ENCODE results near the gene A1BG.
"Not testable (repeated sequence)": the region's sequence is repeated elsewhere in the genome, so short reads cannot be mapped to it uniquely, and the experiment has no call there.

Gene A1BG

DNA sequence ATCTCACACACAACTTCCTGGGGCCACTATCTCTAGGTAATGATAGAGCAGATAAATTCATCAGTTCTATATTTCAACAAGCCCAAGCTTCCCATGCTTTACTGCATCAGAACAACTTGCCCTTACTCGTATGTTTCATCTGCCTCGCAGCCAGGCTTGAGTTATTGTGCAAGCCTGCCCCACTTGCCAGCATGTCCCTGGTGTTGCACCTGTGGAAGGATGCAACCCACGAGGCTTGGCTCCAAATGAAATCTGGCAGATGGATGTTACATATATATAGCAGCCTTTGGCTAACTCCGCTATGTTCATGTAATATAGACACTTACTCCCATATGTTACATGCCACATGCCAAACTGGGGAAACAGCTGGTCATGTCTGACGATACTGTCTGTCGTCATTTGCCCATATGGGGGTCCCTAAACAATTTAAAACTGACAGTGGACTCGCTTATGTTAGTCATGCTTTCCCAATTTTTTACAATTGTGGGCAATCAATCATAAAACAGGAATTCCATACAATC, 41.9 kb downstream of the A1BG start:
- no peaks in the 10 kb centered on the region for H3K27me3 ChIP-seq (ENCODE audit: low read length)
- H3K79me2 ChIP-seq (ENCODE audit: insufficient read depth, low read length) = peaks cover 30% of the 10 kb centered on the region
- peaks cover 40% of the 10 kb centered on the region for H3K36me3 ChIP-seq (ENCODE audit: low read length)
- H3K4me3 ChIP-seq (ENCODE audit: insufficient read depth, low read length, poor library complexity, severe bottlenecking) = no peak overlapping the region
- no peak for TF ChIP-seq EZH2phosphoT487 (conservative IDR thresholded peaks at IDR 0.05; ENCODE audit: low read length)
- TF ChIP-seq, protein P1, sequence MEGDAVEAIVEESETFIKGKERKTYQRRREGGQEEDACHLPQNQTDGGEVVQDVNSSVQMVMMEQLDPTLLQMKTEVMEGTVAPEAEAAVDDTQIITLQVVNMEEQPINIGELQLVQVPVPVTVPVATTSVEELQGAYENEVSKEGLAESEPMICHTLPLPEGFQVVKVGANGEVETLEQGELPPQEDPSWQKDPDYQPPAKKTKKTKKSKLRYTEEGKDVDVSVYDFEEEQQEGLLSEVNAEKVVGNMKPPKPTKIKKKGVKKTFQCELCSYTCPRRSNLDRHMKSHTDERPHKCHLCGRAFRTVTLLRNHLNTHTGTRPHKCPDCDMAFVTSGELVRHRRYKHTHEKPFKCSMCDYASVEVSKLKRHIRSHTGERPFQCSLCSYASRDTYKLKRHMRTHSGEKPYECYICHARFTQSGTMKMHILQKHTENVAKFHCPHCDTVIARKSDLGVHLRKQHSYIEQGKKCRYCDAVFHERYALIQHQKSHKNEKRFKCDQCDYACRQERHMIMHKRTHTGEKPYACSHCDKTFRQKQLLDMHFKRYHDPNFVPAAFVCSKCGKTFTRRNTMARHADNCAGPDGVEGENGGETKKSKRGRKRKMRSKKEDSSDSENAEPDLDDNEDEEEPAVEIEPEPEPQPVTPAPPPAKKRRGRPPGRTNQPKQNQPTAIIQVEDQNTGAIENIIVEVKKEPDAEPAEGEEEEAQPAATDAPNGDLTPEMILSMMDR (IDR thresholded peaks at IDR 0.05; ENCODE audit: insufficient read depth, low read length, poor library complexity, severe bottlenecking) = no peak
- peaks cover 2% of the 10 kb centered on the region; the same call in 1 of the 2 replicates for H4K20me1 ChIP-seq (ENCODE audit: low read depth, low read length)
- H3K9ac ChIP-seq (ENCODE audit: low read length) = no peak overlapping the region
- H3K27ac ChIP-seq (ENCODE audit: low read depth, low read length) = no peak overlapping the region
- H3K4me2 ChIP-seq (ENCODE audit: low read depth, low read length, poor library complexity, severe bottlenecking) = no peak overlapping the region
- no peaks in the 10 kb centered on the region for H3F3A ChIP-seq (ENCODE audit: insufficient read depth)
- no peaks in the 10 kb centered on the region for H3K9me2 ChIP-seq (replicated peaks; ENCODE audit: insufficient read depth, low read length)
- no peaks in the 10 kb centered on the region for H3K9me3 ChIP-seq (ENCODE audit: insufficient read depth, low read length)
- no peak overlapping the region for H2AFZ ChIP-seq (ENCODE audit: low read depth, low read length, severe bottlenecking)

DNA sequence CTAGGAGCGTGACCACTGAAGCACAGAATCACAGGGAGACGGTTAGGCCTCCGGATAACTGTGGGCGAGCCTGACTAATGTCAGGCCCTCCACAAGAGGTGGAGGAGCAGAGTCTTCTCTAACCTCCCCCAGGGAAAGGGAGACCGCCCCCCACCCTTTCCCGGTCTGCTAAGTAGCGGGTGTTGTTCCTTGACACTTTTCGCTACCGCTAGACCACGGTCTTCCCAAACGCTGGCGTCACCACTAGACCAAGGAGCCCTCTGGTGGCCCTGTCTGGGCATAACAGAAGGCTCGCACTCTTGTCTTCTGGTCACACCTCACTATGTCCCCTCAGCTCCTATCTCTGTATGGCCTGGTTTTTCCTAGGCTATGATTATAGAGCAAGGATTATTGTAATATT, 42.6 kb downstream of the A1BG start:
- not testable (repeated sequence) for H4K20me1 ChIP-seq (ENCODE audit: low read depth, low read length); H3K4me2 ChIP-seq (ENCODE audit: low read depth, low read length, poor library complexity, severe bottlenecking); H3F3A ChIP-seq (ENCODE audit: insufficient read depth); H3K9me2 ChIP-seq (replicated peaks; ENCODE audit: insufficient read depth, low read length); H3K9ac ChIP-seq (ENCODE audit: low read length); H3K4me3 ChIP-seq (ENCODE audit: insufficient read depth, low read length, poor library complexity, severe bottlenecking); H3K27ac ChIP-seq (ENCODE audit: low read depth, low read length); H2AFZ ChIP-seq (ENCODE audit: low read depth, low read length, severe bottlenecking); H3K27me3 ChIP-seq (ENCODE audit: low read length); H3K9me3 ChIP-seq (ENCODE audit: insufficient read depth, low read length)
- Histone ChIP-seq H3K79me2 (ENCODE audit: insufficient read depth, low read length) (peaks cover 38% of the 10 kb centered on the region), H3K36me3 (ENCODE audit: low read length) (peaks cover 42% of the 10 kb centered on the region)

DNA sequence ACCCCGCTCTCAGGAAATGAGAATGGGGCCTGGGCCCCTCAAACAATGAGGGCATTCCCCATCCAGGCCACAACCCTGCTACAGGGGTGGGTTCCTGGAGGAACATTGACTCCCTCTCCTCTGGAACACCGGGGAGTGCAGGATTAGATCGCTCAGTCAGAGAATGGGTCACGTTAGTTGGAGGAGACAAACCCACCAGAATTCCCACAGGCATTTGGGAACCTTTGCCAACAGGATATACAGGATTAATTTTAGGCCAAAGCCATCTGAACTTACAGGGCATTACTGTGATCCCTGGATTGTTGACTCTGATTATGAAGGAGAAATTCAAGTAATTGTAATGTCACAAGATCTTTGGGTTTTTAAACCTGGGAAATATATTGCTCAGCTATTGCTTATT, 45.6 kb downstream of the A1BG start:
- H3F3A ChIP-seq (ENCODE audit: insufficient read depth) = peaks cover 8% of the 10 kb centered on the region; the same call in 1 of the 2 replicates
- H3K27me3 ChIP-seq (ENCODE audit: low read length) = no peaks in the 10 kb centered on the region
- H3K9me3 ChIP-seq (ENCODE audit: insufficient read depth, low read length) = no peaks in the 10 kb centered on the region
- H3K9me2 ChIP-seq (replicated peaks; ENCODE audit: insufficient read depth, low read length) = no peaks in the 10 kb centered on the region
- H3K36me3 ChIP-seq (ENCODE audit: low read length) = peaks cover 35% of the 10 kb centered on the region
- no peak overlapping the region for H3K9ac ChIP-seq (ENCODE audit: low read length)
- H4K20me1 ChIP-seq (ENCODE audit: low read depth, low read length) = peaks cover 2% of the 10 kb centered on the region; the same call in 1 of the 2 replicates
- H3K79me2 ChIP-seq (ENCODE audit: insufficient read depth, low read length) = peaks cover 51% of the 10 kb centered on the region
- TF ChIP-seq, protein P1 (IDR thresholded peaks at IDR 0.05; ENCODE audit: insufficient read depth, low read length, poor library complexity, severe bottlenecking) = no peak
- TF ChIP-seq EZH2phosphoT487 (conservative IDR thresholded peaks at IDR 0.05; ENCODE audit: low read length) = no peak
- no peak overlapping the region for H3K4me3 ChIP-seq (ENCODE audit: insufficient read depth, low read length, poor library complexity, severe bottlenecking)
- H3K27ac ChIP-seq (ENCODE audit: low read depth, low read length) = no peak overlapping the region
- no peak overlapping the region for H2AFZ ChIP-seq (ENCODE audit: low read depth, low read length, severe bottlenecking)
- H3K4me2 ChIP-seq (ENCODE audit: low read depth, low read length, poor library complexity, severe bottlenecking) = no peak overlapping the region

DNA sequence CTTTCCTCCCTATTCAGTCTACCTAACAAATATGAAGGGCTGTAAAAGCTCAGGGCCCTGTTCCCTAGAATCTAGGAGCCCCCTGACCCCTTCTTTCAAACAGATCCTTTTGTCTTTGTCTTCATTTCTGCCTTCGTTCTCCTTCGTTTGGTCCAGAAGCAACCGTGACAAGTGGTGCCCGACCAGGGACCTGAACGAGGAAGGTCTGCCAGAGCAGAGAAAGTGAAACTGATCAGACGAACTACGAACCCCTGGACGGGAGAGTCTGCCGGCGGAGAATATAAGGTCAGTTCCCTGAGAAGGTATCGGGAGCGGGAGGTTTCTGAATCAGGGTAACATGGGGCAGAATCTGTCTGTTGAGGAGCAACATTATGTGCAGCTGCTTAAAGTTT, 47.4 kb downstream of the A1BG start:
- Histone ChIP-seq H3K27me3 (ENCODE audit: low read length) (no peaks in the 10 kb centered on the region), H3K36me3 (ENCODE audit: low read length) (peaks cover 24% of the 10 kb centered on the region), H3K79me2 (ENCODE audit: insufficient read depth, low read length) (peaks cover 41% of the 10 kb centered on the region), H2AFZ (ENCODE audit: low read depth, low read length, severe bottlenecking) (no peak overlapping the region), H3K9me2 (replicated peaks; ENCODE audit: insufficient read depth, low read length) (no peaks in the 10 kb centered on the region), H4K20me1 (ENCODE audit: low read depth, low read length) (0 out of 2 replicates have a peak, but pooled peaks cover 2% of the 10 kb centered on the region), H3K4me2 (ENCODE audit: low read depth, low read length, poor library complexity, severe bottlenecking) (peak overlapping the region; percentile 72), H3K9me3 (ENCODE audit: insufficient read depth, low read length) (no peaks in the 10 kb centered on the region), H3F3A (ENCODE audit: insufficient read depth) (peaks cover 16% of the 10 kb centered on the region), H3K9ac (ENCODE audit: low read length) (peak overlapping the region; percentile 74), H3K4me3 (ENCODE audit: insufficient read depth, low read length, poor library complexity, severe bottlenecking) (peak overlapping the region; percentile 71), H3K27ac (ENCODE audit: low read depth, low read length) (peak overlapping the region; percentile 32; the same call in 1 of the 2 replicates)
- TF ChIP-seq EZH2phosphoT487 (conservative IDR thresholded peaks at IDR 0.05; ENCODE audit: low read length) = no peak
- TF ChIP-seq, protein P1 (IDR thresholded peaks at IDR 0.05; ENCODE audit: insufficient read depth, low read length, poor library complexity, severe bottlenecking) = no peak

Data from SU-DHL-6 (cell line).